CD4-positive, alpha-beta T cell treated with Interleukin-4 for 1 hour (primary cell): ENCODE measurements around the gene GLCCI1.
A peak's percentile ranks its signal among the peaks of the same experiment; 100 is the strongest.
"Not testable (repeated sequence)": the region's sequence is repeated elsewhere in the genome, so short reads cannot be mapped to it uniquely, and the experiment has no call there.

Experiments
- DNase-seq, 2 donors: peaks; one replicate each; pipeline ENCODE4 v3.0.0-alpha.2; 2020 to 2022

GLCCI1 gene

DNA sequence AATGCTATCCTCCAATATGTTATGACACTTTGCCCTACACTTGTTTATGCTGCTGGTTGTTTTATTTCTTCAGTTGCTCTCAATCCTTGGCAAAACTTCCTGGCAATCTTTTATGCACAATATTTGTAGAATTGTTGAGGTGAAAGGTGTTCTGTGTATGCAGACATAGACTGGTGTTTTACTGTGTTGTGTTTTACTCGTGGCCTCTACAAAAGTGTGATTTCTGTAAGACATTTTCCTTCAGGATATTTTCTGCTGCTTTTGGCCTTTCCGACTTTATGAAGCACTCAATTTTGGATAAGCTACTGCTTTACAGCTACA, 21.8 kb downstream of the GLCCI1 start:
- DNase-seq: no peak

- DNase-seq: no peak
These were observed 23.9 kb downstream of the GLCCI1 start for GRCh38 chr7:7992506-7992905.

DNA sequence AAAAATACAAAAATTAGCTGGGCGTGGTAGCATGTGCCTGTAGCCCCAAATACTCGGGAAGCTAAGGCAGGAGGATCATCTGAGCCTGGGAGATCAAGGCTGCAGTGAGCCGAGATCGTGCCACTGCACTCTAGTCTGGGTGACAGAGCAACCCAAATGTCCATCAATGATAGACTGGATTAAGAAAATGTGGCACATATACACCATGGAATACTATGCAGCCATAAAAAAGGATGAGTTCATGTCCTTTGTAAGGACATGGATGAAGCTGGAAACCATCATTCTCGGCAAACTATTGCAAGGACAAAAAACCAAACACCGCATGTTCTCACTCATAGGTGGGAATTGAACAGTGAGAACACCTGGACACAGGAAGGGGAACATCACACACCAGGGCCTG, 26.8 kb downstream of the GLCCI1 start:
- not testable (repeated sequence) for DNase-seq

DNA sequence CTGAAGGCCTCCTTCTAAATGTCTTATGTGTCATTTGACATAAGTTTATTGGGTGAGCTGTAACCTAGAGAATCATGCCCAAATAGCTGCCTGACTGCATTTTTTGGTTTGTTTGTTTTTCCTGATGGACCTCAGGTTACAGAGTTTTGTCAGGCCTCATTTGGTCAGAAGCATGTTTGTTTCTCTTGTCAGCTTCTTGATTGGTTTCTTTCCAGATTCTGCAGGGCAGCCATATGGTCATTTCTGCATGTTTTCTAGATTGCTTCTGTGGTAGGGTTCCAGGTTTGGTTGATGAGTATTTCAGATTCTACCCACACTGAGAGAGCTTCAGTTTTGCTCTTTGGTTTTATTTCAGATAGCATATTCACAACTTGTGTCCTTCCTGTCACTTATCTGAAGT, 28.0 kb downstream of the GLCCI1 start:
- DNase-seq: no peak

- no peak for DNase-seq
These were observed 31.8 kb downstream of the GLCCI1 start for GRCh38 chr7:8000315-8000941.

DNA sequence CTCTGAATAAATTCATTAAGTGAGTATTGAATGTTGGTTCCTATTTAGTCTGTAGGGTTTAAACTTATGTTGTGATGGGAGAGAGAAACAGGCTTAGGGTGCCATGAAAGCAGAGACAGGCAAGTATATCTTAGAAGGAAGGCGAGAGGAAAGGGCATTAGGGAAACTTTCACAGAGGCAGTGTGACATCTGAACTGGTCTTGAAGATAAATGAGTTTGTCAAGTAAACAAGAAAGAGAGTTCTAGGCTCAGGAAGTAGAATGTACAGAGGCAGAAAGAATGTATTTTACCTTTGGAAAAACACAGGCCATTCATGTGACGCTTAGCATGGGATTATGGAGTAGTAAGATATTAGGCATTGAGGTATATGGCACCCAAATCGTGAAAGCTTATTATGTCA, 34.5 kb downstream of the GLCCI1 start:
- no peak for DNase-seq

- DNase-seq: no peak
These were observed 36.7 kb downstream of the GLCCI1 start for GRCh38 chr7:8005279-8005678.

DNA sequence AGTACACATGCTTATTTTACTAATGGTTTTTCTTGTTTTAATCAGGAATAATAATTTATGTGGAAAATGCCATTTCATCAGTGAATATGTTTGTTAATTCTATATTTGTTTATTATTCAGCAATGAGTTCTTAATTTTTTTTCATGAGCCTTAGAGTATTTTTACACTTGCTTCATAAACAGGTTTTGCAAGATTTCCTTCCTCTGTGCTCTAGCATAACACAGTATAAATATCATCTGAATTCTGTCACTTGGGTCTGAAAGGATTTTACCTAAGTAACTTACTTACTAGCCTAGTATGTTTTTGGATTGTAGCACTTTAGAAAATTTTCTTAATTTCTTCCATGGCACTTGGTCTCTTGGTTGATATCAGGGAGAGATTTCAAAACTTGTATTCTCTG, 45.8 kb downstream of the GLCCI1 start:
- no peak for DNase-seq

DNA sequence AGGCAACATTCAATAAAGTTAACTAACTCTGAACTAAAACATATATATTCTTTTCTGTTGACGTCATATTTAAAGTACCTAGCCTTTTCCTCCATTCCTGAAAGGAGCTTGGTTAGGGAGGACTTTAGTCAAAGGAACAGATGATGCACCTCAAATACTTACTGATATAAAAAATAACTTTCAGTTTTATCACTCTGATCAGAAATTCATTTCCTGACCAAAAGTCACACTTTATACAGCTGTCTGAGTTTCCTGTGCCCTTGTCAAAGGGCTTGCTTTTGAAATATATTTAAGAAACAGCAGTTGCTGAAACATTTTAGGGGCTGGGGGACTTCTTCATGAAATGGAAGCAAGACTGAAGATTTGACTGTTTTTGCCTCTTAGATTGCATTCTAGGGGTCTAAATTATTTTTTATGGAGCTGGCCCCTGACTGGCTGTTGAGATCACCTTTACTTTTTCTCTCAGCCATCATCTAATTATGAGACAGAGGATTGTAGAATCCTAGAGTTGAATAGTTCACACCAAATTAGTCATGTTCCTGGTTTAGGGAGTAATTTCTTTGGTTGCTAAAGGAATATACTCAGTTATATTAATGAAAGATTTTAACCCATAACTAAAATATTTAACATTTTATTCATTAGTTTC, 46.6 kb downstream of the GLCCI1 start:
- peak in 1 of 2 donors; percentile 66 for DNase-seq

- DNase-seq: no peak
These were observed 47.1 kb downstream of the GLCCI1 start for GRCh38 chr7:8015746-8016120.

GRCh38 chr7:8017423-8017822, 48.8 kb downstream of the GLCCI1 start:
- no peak for DNase-seq

- DNase-seq: no peak
These were observed 50.4 kb downstream of the GLCCI1 start for GRCh38 chr7:8018961-8019360.

DNA sequence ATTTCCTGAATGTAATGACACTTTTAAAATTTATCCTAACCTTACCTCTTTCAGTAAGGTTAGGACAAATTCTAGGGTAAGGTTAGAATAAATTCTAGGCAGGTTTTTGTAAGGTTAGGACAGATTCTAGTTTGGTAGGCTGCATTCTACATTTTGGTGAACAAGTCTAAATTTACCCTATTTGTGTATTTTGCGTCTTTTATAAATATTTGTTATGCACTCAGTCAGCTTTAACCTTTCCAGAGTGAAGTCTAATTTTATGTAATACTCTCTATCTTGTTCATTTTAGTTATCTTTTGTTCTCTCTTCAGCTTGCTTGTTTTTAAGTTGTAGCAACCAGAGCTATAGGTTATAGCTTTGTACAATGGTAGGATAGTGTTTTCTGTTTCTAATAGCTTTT, 54.0 kb downstream of the GLCCI1 start:
- DNase-seq: no peak

- no peak for DNase-seq
These were observed 66.6 kb downstream of the GLCCI1 start for GRCh38 chr7:8035192-8035591.

- DNase-seq: peak; percentile 19 to 67
These were observed 67.3 kb downstream of the GLCCI1 start for GRCh38 chr7:8035647-8036518.

DNA sequence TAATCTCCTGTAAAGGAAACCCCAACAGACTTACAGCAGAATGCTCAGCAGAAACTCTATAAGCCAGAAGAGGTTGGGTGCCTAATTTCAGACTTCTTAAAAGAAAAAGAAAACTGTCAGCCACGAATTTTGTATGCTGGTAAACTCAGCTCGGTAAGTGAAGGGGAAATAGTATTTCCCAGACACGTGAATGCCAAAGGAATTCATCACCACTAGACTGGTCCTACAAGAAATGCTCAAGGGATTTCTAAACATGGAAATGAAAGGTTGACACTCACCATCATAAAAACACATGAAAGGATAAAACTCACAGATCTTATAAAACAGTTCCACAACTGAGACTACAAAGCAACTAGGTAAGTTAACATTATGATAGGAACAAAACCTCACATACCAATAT, 68.6 kb downstream of the GLCCI1 start:
- no peak for DNase-seq

DNA sequence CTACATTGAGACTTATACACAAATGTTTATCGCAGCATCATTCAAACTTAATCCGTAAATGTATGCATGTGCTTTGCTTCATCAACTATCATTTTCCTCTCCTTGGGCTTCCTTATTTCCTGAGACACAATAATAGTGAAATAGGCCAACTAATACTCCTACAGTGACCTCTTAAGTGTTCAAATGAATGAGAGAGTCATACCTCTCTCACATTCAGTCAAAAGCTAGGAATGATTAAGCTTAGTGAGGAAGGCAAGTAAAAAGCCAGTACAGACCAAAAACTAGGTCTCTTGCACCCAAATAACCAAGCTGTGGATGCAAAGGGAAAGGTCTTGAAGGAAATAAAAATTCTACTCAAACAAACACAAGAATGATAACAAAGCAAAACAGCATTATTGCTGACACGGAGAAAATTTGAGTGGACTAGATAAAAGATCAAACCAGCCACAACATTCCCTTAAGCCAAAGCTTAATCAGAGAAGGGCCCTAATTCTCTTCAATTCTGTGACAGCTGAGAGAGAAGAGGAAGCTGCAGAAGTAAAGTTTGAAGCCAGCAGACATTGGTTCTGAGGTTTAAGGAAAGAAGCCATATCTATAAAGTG, 72.3 kb downstream of the GLCCI1 start:
- DNase-seq: no peak

- DNase-seq: no peak
These were observed 74.4 kb downstream of the GLCCI1 start for GRCh38 chr7:8042796-8043535.

- peak in 1 of 2 donors; percentile 9 for DNase-seq
These were observed 76.3 kb downstream of the GLCCI1 start for GRCh38 chr7:8044761-8045430.

GRCh38 chr7:8048067-8048466, 79.5 kb downstream of the GLCCI1 start:
- DNase-seq: not testable (repeated sequence)

GRCh38 chr7:8051373-8051772, 82.8 kb downstream of the GLCCI1 start:
- no peak for DNase-seq

GRCh38 chr7:8051998-8052397, 83.4 kb downstream of the GLCCI1 start:
- no peak for DNase-seq
